HepG2 (cell line): ENCODE data around the gene FIBP. TPM values are rescaled to one million over a fixed set of nuclear protein-coding genes. Genes with fewer than 3 reads are reported as not detected.

Experiments used
- BCL6 ChIP-seq: IDR thresholded peaks from 2 replicates; pipeline ENCODE4 v1.6.1; 2016; ENCODE audit warnings: missing genetic modification reagents, missing compliant biosample characterization
- CCDC6 ChIP-seq: sonication (generic); formaldehyde crosslinking; IDR thresholded peaks from 2 replicates; pipeline ENCODE4 v1.8.1; 2022; ENCODE audit warnings: mild to moderate bottlenecking, missing genetic modification reagents, moderate library complexity
- CEBPB ChIP-seq: IDR thresholded peaks from 2 replicates; pipeline ENCODE4 v1.6.1; 2011; ENCODE audit warnings: low read depth, low read length, improper control_type of control experiment, borderline replicate concordance
- EZH2 ChIP-seq: conservative IDR thresholded peaks from 2 replicates; pipeline ENCODE4 v1.6.1; 2012; ENCODE audit warnings: mild to moderate bottlenecking, low read depth, low read length, moderate library complexity
- FOXO1 ChIP-seq: sonication (generic); formaldehyde crosslinking; IDR thresholded peaks from 2 replicates; pipeline ENCODE4 v1.4.0; 2020; ENCODE audit warnings: missing genetic modification reagents
- GPBP1L1 ChIP-seq: sonication (generic); formaldehyde crosslinking; IDR thresholded peaks from 2 replicates; pipeline ENCODE4 v1.5.0; 2020; ENCODE audit warnings: mild to moderate bottlenecking, missing genetic modification reagents
- HDAC1 ChIP-seq: sonication (generic); formaldehyde crosslinking; IDR thresholded peaks from 2 replicates; pipeline ENCODE4 v1.5.1; 2020; ENCODE audit warnings: mild to moderate bottlenecking, missing genetic modification reagents
- ISX ChIP-seq: sonication (generic); formaldehyde crosslinking; conservative IDR thresholded peaks from 2 replicates; pipeline ENCODE4 v1.5.0; 2020; ENCODE audit warnings: missing genetic modification reagents
- KDM1A ChIP-seq: IDR thresholded peaks from 2 replicates; pipeline ENCODE4 v1.6.1; 2016; ENCODE audit warnings: missing compliant biosample characterization
- KLF12 ChIP-seq: sonication (generic); formaldehyde crosslinking; IDR thresholded peaks from 2 replicates; pipeline ENCODE4 v1.4.0; 2020; ENCODE audit warnings: missing genetic modification reagents, borderline replicate concordance
- MNT ChIP-seq: fragments of 450-650 bp; IDR thresholded peaks from 2 replicates; pipeline ENCODE4 v1.6.1; 2016
- NFYC ChIP-seq: IDR thresholded peaks from 2 replicates; pipeline ENCODE4 v1.6.1; 2016; ENCODE audit warnings: missing genetic modification reagents, missing compliant biosample characterization
- RAD21 ChIP-seq: fragments of 450-650 bp; formaldehyde crosslinking; IDR thresholded peaks from 2 replicates; pipeline ENCODE4 v1.5.0; 2020; ENCODE audit warnings: mild to moderate bottlenecking
- SNAI1 ChIP-seq: sonication (generic); formaldehyde crosslinking; IDR thresholded peaks from 2 replicates; pipeline ENCODE4 v1.5.0; 2020; ENCODE audit warnings: mild to moderate bottlenecking, missing genetic modification reagents, borderline replicate concordance
- SPEN ChIP-seq: sonication (generic); formaldehyde crosslinking; IDR thresholded peaks from 2 replicates; pipeline ENCODE4 v1.5.1; 2020; ENCODE audit warnings: low read depth, mild to moderate bottlenecking, missing genetic modification reagents
- THAP9 ChIP-seq: sonication (generic); formaldehyde crosslinking; IDR thresholded peaks from 2 replicates; pipeline ENCODE4; 2020; ENCODE audit warnings: missing genetic modification reagents, mild to moderate bottlenecking, borderline replicate concordance
- THYN1 ChIP-seq: sonication (generic); formaldehyde crosslinking; IDR thresholded peaks from 2 replicates; pipeline ENCODE4 v1.8.1; 2023; ENCODE audit warnings: low read depth, mild to moderate bottlenecking, moderate library complexity, missing genetic modification reagents, borderline replicate concordance
- ZNF253 ChIP-seq: sonication (generic); formaldehyde crosslinking; IDR thresholded peaks from 2 replicates; pipeline ENCODE4 v1.8.0; 2022; ENCODE audit warnings: mild to moderate bottlenecking, missing genetic modification reagents, borderline replicate concordance
- ZNF281 ChIP-seq: sonication (generic); formaldehyde crosslinking; IDR thresholded peaks from 2 replicates; pipeline ENCODE4 v1.4.0; 2020; ENCODE audit warnings: missing genetic modification reagents, borderline replicate concordance
- ZNF33B ChIP-seq: sonication (generic); formaldehyde crosslinking; IDR thresholded peaks from 2 replicates; pipeline ENCODE4 v1.5.1; 2020; ENCODE audit warnings: mild to moderate bottlenecking, missing genetic modification reagents
- ZNF552 ChIP-seq: sonication (generic); formaldehyde crosslinking; IDR thresholded peaks from 2 replicates; pipeline ENCODE4 v1.9.0; 2022; ENCODE audit warnings: missing genetic modification reagents, mild to moderate bottlenecking, borderline replicate concordance
- ZNF614 ChIP-seq: IDR thresholded peaks from 2 replicates; pipeline ENCODE4 v1.6.1; 2018; ENCODE audit warnings: missing biosample characterization, missing genetic modification reagents, inconsistent platforms, borderline replicate concordance
- polyA plus RNA-seq, 8 experiments: library from polyadenylated mRNA; depleted of rRNA in 3 of 8; stranded (reverse) in 7 of 8; unstranded in 1 of 8; fragments of >200 nt; fragmentation: Illumina TruSeq in 4 of 8; extraction: Trizol in 4 of 8; gene quantifications; 2 replicates each; pipeline versions ENCODE4 v1.2.1 to v1.2.3, GENCODE V29; 2011 to 2016; ENCODE audit warnings: low read depth in 4 of 8, missing spikeins in 1 of 8, mixed read lengths in 1 of 8; ENCODE audit not compliant: insufficient read depth in 1 of 8
- total RNA-seq, 5 experiments: library from RNA; depleted of rRNA; stranded (reverse); fragments of >200 nt; fragmentation: Illumina TruSeq; extraction: Trizol; gene quantifications; 2 replicates each; pipeline ENCODE4 v1.2.3, GENCODE V29; 2016; ENCODE audit warnings: low read depth in 1 of 5

The FIBP gene
- total and polyA plus RNA-seq, 2 of the 13 experiments (the other 11 are each of a cell fraction or from before 2014, with no cell fraction given): 42.9 to 62.1 TPM

- TF ChIP-seq THAP9 (CRISPR knock-in tag) (no peak), ISX (CRISPR knock-in tag) (no peak), CCDC6 (no peak), SNAI1 (CRISPR knock-in tag) (no peak), ZNF614 (no peak), EZH2 (no peak), FOXO1 (CRISPR knock-in tag) (no peak), KLF12 (CRISPR knock-in tag) (no peak), HDAC1 (CRISPR knock-in tag) (no peak), RAD21 (CRISPR knock-in tag) (no peak), MNT (no peak), ZNF33B (CRISPR knock-in tag) (no peak), ZNF253 (CRISPR knock-in tag) (no peak), ZNF552 (CRISPR knock-in tag) (no peak), CEBPB (no peak), BCL6 (no peak), GPBP1L1 (no peak), KDM1A (CRISPR knock-in tag) (no peak), ZNF281 (CRISPR knock-in tag) (no peak), NFYC (CRISPR knock-in tag) (no peak), THYN1 (CRISPR knock-in tag) (no peak), SPEN (CRISPR knock-in tag) (no peak)
Observed at GRCh38 chr11:65911682-65912568, 23.7 kb upstream of the FIBP start (continued).
